GM12874 (cell line): ENCODE measurements around the gene SH2D7.

Experiments used
- CTCF ChIP-seq: IDR thresholded peaks from 2 replicates; pipeline ENCODE4 v1.5.1; 2011; ENCODE audit warnings: low read depth, mild to moderate bottlenecking, control low read depth, low read length, moderate library complexity; ENCODE audit not compliant: insufficient read depth

Gene SH2D7

DNA sequence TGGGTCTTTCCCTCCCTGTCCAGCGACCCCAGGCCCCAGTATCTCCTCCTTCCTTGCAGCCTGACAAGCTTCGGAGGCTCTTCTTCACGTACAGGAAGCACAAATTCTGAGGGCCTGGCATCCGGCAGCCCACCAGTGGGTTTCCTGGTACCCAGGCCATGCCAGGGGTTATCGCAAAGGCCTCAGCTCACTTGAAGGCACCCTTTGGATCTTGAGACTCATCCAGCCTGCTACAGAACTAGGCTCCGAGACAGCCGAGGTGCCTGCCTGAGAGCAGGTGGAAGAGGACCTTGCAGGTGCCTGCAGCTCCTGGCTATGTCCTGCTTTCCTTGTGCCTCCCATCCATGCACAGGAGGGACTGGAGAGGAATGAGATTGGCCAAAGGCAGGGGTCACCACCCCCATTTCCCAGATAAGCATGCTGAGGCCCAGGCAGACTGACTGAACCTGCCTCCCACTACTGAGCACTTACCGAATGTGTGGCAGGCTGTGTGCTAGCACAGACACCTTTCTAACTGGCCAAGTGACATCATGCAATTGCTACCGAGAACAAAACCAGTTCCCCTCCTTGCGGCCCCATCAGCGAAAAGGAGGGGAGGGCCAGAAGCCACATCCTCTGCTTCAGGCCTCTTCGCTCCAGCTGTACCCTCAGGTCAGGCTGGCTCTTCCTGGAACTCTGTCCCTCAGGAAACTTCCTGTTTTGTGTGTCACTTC is 11.2 kb downstream of the SH2D7 start:
- no peak for TF ChIP-seq CTCF

DNA sequence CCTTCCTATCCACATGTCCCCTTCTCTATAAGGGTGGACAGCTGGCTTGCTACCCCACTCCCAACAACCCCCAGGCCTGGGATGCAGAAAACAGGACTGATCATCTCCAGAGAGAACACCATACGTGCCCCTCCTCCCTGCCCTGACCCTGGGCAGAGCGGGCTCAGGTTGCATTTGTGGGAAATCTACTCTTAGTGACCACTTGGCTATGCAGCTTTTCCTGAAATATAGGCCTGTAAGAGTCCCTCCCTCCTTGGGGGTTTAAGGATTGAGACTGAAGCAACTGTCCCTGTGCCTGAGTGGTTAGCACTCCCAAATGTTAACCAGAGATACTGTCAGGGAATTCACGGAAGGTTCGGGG is 11.7 kb downstream of the SH2D7 start:
- no peak for TF ChIP-seq CTCF

DNA sequence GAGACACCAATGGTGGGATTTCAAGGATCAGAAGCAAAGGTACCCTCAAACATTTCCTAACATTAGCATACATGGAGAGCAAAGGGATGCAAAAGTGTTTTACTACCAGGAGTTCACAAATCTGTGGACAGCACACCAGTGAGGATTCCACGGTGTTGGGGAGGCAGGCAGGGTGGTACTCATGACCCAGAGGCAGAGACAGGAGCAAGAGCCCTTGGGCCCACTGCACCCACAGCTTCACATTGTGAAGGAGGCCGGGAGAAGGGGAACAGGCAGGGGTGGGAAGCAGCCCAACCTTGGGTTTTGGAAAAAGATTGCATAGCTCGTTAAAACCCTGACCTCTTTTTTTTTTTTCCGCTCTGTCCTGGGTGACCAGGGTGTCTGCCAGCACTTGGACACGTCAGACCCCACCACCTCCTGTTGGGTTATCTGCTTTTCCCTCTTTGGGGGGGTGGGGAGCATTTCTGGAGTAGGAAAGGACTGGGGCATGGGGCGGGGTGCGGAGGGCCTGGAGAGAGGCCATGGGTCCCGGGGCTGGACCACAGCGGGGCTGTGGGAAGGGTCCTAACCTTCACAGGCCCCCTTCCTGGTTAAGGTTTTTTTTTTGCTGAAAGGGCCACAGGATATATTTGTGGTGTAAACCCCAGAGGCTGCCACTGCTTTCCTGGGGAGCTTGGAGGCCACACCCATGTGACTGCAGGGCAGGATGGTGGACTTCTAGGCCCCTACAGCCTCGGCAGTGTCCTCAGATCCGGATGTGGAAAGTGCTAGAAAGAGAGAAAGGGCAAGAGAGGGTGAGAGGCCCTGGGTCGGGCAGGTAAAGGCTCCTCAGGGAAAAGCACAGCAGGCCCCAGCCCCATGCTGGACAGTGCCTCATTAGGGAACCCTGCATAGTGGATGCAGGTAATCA is 12.5 kb downstream of the SH2D7 start:
- TF ChIP-seq CTCF: no peak

GRCh38 chr15:78105476-78106241 is 13.3 kb downstream of the SH2D7 start:
- TF ChIP-seq CTCF: no peak

DNA sequence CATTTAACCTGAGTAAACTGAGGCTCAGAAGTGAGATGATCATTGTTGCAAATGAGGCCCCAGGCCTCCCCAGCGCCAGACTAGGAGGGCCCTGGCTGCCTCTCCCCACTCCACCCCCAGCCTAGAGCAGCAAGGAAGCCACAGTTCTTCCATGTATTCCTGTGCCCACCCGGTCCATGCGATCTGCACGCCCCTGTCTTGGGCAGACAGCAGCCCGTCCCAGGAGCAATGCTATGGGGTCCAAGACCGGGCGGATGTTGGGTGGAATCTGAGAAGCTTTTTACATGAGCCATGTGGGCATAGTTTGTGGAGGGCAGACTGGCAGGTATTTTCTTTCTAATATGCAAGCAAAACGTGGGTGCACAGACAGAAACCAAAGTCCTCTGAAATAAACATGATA is 15.1 kb downstream of the SH2D7 start:
- no peak for TF ChIP-seq CTCF

DNA sequence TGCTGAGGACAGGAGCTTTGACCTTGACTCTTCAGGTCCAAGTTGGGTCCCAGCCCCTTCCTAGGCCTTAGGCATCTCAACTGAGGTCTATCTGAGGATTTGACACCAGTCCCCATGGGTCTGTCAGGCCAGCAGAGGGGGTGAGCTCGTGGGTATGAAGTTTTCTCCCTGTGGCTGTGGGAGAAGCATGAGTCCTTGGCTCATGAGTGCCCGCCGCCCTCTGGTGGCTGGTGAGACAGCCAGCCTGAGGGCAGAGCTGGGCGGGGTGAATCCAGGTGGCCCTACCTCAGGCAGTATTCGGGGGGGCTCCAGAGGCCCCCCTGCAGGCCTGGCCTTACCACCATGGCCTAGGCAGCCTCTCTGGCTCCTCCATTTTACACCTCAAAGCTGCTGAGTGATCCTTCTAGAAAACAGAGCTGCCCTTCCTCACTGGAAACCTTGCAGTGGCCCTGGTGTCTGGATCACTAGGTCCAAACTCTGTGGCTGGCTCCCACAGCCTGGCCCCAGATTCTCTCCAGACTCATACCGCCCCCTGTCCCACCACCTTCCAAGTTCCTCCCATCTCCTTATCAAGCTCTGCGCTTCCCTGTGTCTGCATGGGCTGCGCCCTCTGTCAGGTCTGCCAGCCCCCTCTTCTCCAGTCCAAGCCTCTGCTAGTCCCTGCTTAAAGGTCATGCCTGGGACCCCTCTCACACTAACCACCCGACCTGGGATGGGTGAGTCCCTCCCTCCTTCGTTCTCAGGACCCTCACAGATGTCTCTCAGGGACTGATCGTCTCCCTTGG is 16.1 kb downstream of the SH2D7 start:
- TF ChIP-seq CTCF: peak; percentile 93
